ENCODE data around the gene C19orf38.

GRCh38 chr19:10805758-10806247, 42.4 kb upstream of the C19orf38 start:
- TF ChIP-seq, protein P1, sequence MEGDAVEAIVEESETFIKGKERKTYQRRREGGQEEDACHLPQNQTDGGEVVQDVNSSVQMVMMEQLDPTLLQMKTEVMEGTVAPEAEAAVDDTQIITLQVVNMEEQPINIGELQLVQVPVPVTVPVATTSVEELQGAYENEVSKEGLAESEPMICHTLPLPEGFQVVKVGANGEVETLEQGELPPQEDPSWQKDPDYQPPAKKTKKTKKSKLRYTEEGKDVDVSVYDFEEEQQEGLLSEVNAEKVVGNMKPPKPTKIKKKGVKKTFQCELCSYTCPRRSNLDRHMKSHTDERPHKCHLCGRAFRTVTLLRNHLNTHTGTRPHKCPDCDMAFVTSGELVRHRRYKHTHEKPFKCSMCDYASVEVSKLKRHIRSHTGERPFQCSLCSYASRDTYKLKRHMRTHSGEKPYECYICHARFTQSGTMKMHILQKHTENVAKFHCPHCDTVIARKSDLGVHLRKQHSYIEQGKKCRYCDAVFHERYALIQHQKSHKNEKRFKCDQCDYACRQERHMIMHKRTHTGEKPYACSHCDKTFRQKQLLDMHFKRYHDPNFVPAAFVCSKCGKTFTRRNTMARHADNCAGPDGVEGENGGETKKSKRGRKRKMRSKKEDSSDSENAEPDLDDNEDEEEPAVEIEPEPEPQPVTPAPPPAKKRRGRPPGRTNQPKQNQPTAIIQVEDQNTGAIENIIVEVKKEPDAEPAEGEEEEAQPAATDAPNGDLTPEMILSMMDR (IDR thresholded peaks at IDR 0.05; ENCODE audit: low read depth, low read length, poor library complexity, severe bottlenecking): no peak
- no peak for TF ChIP-seq EZH2phosphoT487 (IDR thresholded peaks at IDR 0.05; ENCODE audit: borderline replicate concordance, low read length)
